ENCODE data around the gene BABAM2.

BABAM2 gene

DNA sequence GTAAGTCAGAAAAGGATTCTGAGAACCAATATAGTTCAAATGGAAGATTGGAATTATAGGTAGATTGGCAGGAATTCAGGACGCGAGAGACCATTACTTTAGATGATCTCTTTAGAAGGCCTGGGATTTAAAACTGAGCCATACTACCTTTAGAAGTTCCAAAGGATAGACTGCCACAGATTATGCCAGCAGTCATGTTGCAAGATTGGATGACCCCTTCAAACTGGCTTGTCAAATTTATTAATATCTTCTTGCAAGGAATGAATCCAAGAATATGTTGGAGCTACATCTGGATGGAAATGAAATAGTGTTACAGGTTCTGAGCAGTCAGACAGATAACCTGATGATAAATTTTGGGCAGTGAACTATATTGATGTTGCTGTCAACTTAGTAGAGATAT, 22.0 kb downstream of the BABAM2 start:
- TF ChIP-seq, protein P1, sequence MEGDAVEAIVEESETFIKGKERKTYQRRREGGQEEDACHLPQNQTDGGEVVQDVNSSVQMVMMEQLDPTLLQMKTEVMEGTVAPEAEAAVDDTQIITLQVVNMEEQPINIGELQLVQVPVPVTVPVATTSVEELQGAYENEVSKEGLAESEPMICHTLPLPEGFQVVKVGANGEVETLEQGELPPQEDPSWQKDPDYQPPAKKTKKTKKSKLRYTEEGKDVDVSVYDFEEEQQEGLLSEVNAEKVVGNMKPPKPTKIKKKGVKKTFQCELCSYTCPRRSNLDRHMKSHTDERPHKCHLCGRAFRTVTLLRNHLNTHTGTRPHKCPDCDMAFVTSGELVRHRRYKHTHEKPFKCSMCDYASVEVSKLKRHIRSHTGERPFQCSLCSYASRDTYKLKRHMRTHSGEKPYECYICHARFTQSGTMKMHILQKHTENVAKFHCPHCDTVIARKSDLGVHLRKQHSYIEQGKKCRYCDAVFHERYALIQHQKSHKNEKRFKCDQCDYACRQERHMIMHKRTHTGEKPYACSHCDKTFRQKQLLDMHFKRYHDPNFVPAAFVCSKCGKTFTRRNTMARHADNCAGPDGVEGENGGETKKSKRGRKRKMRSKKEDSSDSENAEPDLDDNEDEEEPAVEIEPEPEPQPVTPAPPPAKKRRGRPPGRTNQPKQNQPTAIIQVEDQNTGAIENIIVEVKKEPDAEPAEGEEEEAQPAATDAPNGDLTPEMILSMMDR (IDR thresholded peaks at IDR 0.05; ENCODE audit: extremely low read depth, missing control alignments): no peak

DNA sequence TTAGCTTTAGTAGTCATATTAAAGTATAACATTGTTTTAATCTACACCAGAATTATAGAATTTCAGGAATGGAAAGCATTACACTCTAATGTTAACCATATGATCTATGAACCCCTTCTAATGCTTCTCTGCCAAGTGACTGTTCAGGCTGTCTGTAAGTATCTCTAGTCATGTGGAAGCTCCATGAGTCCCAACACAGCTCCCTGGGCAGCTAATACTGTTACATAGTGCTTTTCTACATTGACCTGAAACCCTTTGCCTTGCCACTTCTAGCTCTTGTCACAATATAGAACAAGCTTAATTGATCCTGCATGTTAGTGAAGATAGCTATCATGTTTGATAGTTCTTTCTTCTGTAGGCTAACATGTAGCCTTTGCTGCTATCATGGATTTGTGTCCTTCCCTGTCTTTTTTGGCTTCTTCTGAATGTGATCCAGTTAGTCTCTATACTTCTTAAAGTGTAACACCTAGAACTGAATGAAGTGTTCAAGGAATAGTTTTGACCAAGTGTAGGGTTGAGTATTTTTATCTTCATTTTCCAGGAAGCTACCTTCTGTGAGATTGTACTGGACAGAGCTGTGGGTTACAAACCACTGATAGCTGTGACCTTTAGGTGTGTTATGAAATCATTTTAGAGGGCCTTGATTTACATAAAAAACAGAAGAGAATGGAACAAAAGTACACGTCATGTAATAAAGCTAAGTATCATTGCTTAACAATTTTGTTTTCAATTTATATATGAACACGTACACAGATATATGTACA, 23.7 kb downstream of the BABAM2 start:
- TF ChIP-seq, protein P1 (IDR thresholded peaks at IDR 0.05; ENCODE audit: extremely low read depth, missing control alignments): no peak
- no peak for DNase-seq (ENCODE audit: low spot score)

More for the DNA sequence above, 22.0 kb downstream of the BABAM2 start:
- no peak for DNase-seq (ENCODE audit: low spot score)

DNA sequence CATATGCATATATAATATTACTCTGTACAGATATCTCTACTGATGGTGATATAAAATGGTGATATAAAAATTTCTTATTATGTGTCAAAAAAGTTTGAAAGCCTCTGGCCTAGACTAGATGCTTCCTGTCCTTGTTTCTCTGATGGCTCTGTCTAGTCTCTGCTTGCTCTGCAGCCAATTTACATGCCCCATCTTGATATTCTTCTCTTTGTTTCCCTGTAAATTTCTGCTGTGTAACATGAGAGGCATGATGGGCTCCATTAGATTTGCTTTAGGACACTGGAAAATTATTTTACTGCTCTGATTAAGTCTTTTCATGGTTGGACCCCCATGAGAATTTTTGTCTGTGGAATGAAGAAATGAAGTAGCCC, 24.3 kb downstream of the BABAM2 start:
- no peak for DNase-seq (ENCODE audit: low spot score)
- TF ChIP-seq, protein P1 (IDR thresholded peaks at IDR 0.05; ENCODE audit: extremely low read depth, missing control alignments): no peak

DNA sequence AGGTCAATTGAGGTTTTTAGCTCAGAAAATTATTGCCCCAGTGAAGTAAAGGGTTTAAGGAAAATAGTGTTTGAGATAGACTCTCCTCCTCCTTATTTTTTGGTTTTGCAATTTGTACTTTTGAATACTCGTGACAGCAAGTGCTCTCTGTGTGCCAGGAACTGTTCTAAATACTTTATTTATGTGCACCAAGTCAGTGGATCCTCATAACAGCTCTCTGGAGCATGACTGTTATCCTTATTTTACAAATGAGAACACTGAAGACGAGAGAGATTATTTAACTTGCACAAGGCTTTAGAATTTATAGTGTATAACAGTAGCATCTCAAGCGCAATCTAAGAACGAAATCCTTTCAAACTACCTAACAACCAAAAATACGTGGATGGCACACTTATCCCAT, 24.7 kb downstream of the BABAM2 start:
- DNase-seq (ENCODE audit: low spot score): no peak
- TF ChIP-seq, protein P1 (IDR thresholded peaks at IDR 0.05; ENCODE audit: extremely low read depth, missing control alignments): no peak

DNA sequence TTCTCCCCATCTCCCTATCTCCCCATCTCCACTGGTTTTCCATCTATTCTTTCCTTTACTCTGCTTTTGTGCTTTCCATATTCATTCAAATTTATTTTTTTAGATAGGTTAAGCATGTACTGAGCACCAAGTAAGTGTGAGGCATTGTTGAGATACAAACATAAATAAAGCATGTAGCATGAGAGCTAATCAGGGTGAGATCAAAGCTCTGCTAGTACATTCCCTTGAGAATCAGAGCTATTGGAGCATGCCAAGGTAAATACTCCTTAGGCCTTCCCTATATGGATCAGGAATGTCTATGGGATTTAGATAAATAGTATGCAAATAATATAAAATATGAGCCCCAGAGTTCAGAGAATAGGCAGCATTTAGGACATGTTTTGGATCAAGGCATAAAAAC, 25.3 kb downstream of the BABAM2 start:
- DNase-seq (ENCODE audit: low spot score): no peak
- TF ChIP-seq, protein P1 (IDR thresholded peaks at IDR 0.05; ENCODE audit: extremely low read depth, missing control alignments): no peak

DNA sequence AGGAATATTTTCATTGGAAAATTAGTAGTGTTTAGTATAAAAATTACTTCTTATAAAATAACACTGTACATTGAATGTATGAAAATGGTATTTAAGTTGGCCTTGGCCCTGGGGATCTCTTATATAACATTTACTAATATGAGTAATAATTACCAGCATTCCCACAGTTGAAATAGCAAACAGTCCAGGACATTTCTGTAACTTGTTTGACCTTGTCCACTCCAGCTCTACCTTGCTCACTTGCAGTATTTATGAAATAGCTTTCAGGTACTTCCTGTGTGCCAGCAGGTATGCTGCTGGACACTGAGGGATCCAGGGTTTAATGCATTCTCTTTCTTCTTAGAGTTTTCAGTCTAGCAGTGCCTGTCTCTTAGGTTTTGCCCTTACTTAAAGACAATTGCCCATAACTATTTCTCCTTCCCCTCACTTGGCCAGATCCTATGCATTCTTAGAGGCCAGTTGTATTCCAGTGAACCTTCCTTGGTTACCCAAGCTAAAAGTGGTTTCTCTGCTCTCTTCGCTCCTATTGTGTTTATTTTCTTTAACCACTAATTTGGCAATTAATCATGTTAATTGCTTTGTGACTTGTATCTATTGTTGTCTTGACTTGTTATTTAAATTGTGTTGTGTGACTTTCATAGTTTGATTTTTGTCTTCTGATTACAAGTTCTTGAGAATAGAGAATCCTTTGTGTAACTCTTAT, 25.9 kb downstream of the BABAM2 start:
- TF ChIP-seq, protein P1 (IDR thresholded peaks at IDR 0.05; ENCODE audit: extremely low read depth, missing control alignments): no peak
- DNase-seq (ENCODE audit: low spot score): no peak

DNA sequence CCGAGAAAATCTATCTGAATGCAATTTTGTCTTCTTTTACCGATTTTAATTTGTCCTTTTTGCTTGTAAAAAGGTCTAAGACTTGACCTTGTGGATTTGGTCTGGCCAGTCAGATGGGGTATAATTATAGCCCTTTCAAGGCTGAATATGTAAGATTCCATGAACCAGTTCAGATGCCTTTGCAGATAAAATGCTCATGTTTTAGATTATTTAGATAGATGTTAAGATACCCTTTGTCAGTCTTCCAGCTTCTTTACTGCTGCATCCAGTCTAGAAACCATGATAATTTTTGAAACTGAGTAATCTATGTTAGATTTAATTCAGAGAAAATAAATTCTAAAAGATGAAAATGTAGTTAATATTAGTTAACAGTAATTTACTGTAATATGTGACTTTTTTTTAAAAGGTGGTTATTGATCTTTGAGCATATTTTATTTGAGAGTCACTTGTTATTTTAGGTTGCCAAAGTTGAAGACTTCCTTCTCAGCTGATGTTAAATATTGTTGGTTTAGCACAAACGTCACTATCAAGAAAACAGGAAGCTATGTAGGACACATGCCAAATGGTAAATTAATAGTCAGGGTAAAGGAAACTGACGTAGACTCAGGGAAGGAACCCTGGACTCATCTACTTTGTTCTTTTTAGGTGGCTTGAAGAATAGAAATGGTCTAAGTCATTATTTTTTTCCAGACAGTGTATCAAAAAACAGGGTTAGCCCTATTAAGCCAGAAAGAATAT, 29.8 kb downstream of the BABAM2 start:
- no peak for DNase-seq (ENCODE audit: low spot score)
- TF ChIP-seq, protein P1 (IDR thresholded peaks at IDR 0.05; ENCODE audit: extremely low read depth, missing control alignments): no peak
